GM10266 (cell line): ENCODE measurements around the gene HPSE2.
A peak's percentile ranks its signal among the peaks of the same experiment; 100 is the strongest.
"Not testable (repeated sequence)": the region's sequence is repeated elsewhere in the genome, so short reads cannot be mapped to it uniquely, and the experiment has no call there.

Source experiments
- DNase-seq: peaks from one replicate; pipeline ENCODE4 v3.0.0; 2012; ENCODE audit errors: extremely low spot score
- TF ChIP-seq, protein P1 (sequence below): IDR thresholded peaks from 2 replicates; pipeline ENCODE4 v1.5.1; 2012; ENCODE audit warnings: mild to moderate bottlenecking, low read depth; ENCODE audit not compliant: control insufficient read depth, insufficient read depth; ENCODE audit errors: missing control alignments

Gene HPSE2

GRCh38 chr10:99235658-99236626 lies at the start of gene HPSE2:
Gene HPSE2 (minus strand): TSS chr10:99235852.
- TF ChIP-seq, protein P1, sequence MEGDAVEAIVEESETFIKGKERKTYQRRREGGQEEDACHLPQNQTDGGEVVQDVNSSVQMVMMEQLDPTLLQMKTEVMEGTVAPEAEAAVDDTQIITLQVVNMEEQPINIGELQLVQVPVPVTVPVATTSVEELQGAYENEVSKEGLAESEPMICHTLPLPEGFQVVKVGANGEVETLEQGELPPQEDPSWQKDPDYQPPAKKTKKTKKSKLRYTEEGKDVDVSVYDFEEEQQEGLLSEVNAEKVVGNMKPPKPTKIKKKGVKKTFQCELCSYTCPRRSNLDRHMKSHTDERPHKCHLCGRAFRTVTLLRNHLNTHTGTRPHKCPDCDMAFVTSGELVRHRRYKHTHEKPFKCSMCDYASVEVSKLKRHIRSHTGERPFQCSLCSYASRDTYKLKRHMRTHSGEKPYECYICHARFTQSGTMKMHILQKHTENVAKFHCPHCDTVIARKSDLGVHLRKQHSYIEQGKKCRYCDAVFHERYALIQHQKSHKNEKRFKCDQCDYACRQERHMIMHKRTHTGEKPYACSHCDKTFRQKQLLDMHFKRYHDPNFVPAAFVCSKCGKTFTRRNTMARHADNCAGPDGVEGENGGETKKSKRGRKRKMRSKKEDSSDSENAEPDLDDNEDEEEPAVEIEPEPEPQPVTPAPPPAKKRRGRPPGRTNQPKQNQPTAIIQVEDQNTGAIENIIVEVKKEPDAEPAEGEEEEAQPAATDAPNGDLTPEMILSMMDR, result no peak
- no peak for DNase-seq

DNA sequence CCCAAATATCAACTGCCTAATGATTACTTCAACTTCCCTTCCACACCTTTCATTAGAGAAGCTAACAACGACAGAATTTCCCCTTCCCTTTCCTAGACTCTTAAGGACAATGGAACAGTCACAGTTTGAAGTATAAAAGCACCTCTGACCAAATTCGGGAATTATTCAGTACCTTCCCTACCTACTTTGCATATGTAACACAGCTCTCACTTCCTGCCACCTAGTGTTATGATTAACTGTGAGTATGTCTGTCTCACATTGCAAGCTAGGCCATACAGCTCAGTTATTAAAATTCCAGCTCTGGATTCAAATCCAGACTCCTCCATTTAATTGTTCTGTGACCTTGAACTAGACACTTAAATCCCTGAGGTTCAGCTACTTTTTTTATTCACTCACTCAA lies 44.8 kb upstream of the HPSE2 start:
- TF ChIP-seq, protein P1, result no peak

DNA sequence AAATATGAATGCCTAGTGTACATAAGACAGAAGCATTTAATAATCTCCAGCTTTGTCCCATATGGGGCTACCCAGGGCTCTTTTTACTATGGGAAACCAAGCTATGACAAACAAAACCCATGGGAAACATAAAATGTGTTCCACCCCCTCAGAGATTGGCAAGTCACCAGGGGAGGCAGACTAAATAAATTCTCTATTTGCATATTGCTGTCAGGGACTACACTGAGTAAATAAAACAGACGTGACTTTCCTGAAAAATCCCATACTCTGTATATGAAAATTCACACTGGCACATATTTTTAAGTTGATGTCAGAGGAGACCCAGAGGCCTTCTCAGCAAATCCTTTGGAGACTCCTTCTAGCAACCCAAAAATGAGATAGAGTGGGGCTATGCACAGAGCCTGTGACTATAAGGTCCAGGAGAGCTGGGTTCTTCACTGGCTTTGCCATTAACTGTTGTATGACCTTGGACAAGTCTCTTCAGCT lies 44.0 kb upstream of the HPSE2 start:
- no peak for DNase-seq
- TF ChIP-seq, protein P1, result no peak

More for the DNA sequence above, 44.8 kb upstream of the HPSE2 start:
- DNase-seq, result no peak

DNA sequence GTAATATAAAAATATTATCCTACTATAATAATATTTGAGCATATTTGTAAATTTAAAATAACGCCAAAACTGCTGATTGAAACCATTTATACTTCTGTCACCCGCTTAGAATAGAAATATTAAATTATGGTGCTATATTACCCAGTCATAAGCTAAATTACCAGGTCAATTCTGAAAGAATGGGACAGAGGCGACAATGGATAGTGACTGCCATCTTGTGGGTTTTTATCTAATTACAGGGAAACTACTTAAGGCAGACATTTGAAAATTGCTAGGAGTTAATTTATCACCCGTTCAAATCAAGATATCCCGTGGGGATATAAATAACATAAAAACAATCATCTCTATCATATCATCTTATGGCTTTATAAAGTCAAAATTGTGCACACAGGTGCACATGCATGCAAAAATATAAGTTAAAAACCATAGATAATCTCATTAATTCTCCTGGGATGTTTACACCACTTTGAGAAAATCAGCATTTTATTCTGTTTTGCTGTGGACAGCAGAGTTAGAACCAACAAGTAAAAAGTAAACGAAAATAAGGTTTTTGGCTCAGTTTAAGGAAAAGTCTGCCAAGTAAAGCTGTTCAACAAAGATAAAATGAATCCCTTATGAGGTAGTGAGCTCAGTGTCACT lies 41.3 kb upstream of the HPSE2 start:
- DNase-seq, result no peak
- TF ChIP-seq, protein P1, result peak; percentile 31

DNA sequence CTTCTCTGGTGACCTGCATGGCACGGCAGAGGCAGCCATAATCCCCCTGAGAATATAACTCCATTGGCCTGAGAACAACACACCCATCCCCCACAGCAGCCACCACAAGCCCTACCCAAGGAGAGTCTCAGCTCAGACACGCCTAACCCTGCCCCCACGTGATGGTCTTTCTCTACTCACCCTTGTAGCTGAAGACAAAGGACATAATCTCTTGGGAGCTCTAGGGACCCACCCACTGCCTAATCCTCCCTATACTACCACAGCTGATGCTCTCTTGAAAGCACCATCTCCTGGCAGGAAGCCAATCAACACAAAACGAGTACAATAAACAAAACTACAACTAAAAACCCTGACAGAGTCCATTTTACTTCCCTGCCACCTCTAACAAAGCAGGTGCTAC lies 30.7 kb upstream of the HPSE2 start:
- TF ChIP-seq, protein P1, result no peak
- DNase-seq, result no peak

DNA sequence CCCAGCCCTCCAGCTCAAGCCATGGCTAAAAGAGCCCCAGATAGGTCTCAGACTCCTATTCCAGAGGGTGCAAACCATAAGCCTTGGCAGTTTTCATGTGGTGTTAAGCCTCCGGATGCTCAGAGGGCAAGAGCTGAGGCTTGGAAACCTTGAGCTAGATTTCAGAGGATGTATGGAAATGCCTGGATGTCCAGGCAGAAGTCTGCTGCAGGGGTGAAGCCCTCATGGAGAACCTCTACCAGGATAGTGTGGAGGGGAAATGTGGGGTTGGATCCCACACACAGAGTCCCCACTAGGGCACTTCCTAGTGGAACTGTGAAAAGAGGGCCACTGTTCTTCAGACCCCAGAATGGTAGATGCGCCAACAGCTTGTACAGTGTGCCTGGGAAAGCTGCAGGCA lies 13.2 kb upstream of the HPSE2 start:
- no peak for DNase-seq

DNA sequence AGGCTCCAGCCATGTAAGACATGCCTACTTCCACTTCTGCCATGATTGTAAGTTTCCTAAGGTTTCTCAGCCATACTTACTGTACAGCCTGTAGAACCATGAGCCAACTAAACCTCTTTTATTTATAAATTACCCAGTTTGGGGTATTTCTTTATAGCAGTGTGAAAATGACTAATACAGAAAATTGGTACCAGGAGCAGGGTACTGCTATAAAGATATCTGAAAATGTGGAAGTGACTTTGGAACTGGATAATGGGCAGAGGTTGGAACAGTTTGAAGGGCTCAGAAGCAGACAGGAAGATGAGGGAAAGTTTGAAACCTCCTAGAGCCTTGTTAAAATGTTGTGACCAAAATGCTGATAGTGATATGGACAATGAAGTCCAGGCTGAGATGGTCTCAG lies 12.2 kb upstream of the HPSE2 start:
- DNase-seq, result not testable (repeated sequence)

More for the DNA sequence above, 13.2 kb upstream of the HPSE2 start:
- TF ChIP-seq, protein P1, result no peak
